HepG2 (cell line): ENCODE measurements around the gene PARS2. TPM values are rescaled to one million over a fixed set of nuclear protein-coding genes. Genes with fewer than 3 reads are reported as not detected.

Source experiments
- ATAC-seq: fragments of 200-7000 bp; cut with Tn5 transposase; 3 replicates; pipeline ENCODE4 v1.9.1; 2020; ENCODE audit warnings: mild to moderate bottlenecking, moderate library complexity
- BruUV-seq: library from RNA; stranded (reverse); fragments of 400-500 nt; replicated peaks from 2 replicates; lab custom pipeline; 2021; lab: Mats Ljungman, UMichigan
- CTCF ChIA-PET: fragments of 300-600 bp; formaldehyde crosslinking; extraction: SDS; loops from one replicate; lab custom pipeline; 2021; ENCODE audit warnings: low total read pairs, inconsistent platforms, low intra/inter-chr PET ratio; lab: Yijun Ruan, JAX
- POLR2A ChIA-PET: fragments of 350-600 bp; sonication (Branson Sonifier 250); formaldehyde crosslinking; loops from one replicate; lab custom pipeline; 2020; ENCODE audit warnings: antibody characterized with exemption, inconsistent platforms; lab: Yijun Ruan, JAX
- DNase-seq: peaks from one replicate; pipeline ENCODE4 v3.0.0-alpha.2; 2015; ENCODE audit warnings: low spot score
- FAIRE-seq: peaks from 3 replicates; lab custom pipeline; 2011; peaks lifted over from hg19 to GRCh38; lab: Jason Lieb, UNC
- H2AFZ ChIP-seq: one replicate; pipeline ENCODE4 v1.6.1; 2011; ENCODE audit warnings: low read length, inconsistent platforms
- H3K27ac ChIP-seq: fragments of 300-600 bp; 3 replicates; pipeline ENCODE4 v1.8.0; 2011; ENCODE audit warnings: mixed run types, mild to moderate bottlenecking, mixed read lengths, low read length, inconsistent platforms; ENCODE audit not compliant: insufficient read depth; ENCODE audit errors: extremely low read length
- H3K27me3 ChIP-seq, 2 experiments: fragments of 200-600 bp in 1 of 2; 2 replicates in 1 of 2; 3 replicates in 1 of 2; pipeline versions ENCODE4 v1.6.0 to v1.8.0; 2011; ENCODE audit warnings: low read length in 2 of 2, mild to moderate bottlenecking in 2 of 2, moderate library complexity in 2 of 2, inconsistent platforms in 1 of 2; ENCODE audit not compliant: insufficient read depth in 2 of 2, control insufficient read depth in 1 of 2
- H3K36me3 ChIP-seq, 2 experiments: fragments of 200-600 bp in 1 of 2; replicated peaks in 1 of 2; 2 replicates in 1 of 2; 3 replicates in 1 of 2; pipeline versions ENCODE4 v1.5.1 to v1.8.0; 2011; ENCODE audit warnings: low read length in 2 of 2, inconsistent platforms in 1 of 2; ENCODE audit not compliant: insufficient read depth in 2 of 2, control insufficient read depth in 1 of 2
- H3K4me1 ChIP-seq: 2 replicates; pipeline ENCODE4 v1.5.1; 2012; ENCODE audit warnings: low read length, inconsistent platforms; ENCODE audit not compliant: insufficient read depth
- H3K4me2 ChIP-seq: 2 replicates; pipeline ENCODE4 v1.6.0; 2011; ENCODE audit warnings: low read depth, low read length, inconsistent platforms
- H3K4me3 ChIP-seq, 3 experiments: fragments of 200-600 bp in 1 of 3; sonication (generic), shearing (Covaris generic) in 1 of 3; replicated peaks in 1 of 3; 2 replicates each; pipeline ENCODE4 v1.5.1; 2011 to 2016; ENCODE audit warnings: low read length in 3 of 3, inconsistent platforms in 2 of 3, low read depth in 2 of 3, mild to moderate bottlenecking in 2 of 3, control low read depth in 1 of 3, mixed read lengths in 1 of 3; ENCODE audit not compliant: insufficient read depth in 1 of 3
- H3K79me2 ChIP-seq: one replicate; pipeline ENCODE4 v1.6.1; 2011; ENCODE audit warnings: low read length, inconsistent platforms; ENCODE audit not compliant: insufficient read depth
- H3K9ac ChIP-seq: 2 replicates; pipeline ENCODE4 v1.6.0; 2011; ENCODE audit warnings: mild to moderate bottlenecking, low read depth, low read length, inconsistent platforms; ENCODE audit not compliant: insufficient read depth
- H3K9me3 ChIP-seq: 2 replicates; pipeline ENCODE4 v1.5.1; 2012; ENCODE audit warnings: mild to moderate bottlenecking, low read length
- H4K20me1 ChIP-seq: 2 replicates; pipeline ENCODE4 v1.6.0; 2011; ENCODE audit warnings: inconsistent platforms, mild to moderate bottlenecking, low read length, moderate library complexity; ENCODE audit not compliant: insufficient read depth
- ARNTL ChIP-seq: sonication (generic); formaldehyde crosslinking; IDR thresholded peaks from 2 replicates; pipeline ENCODE4 v1.4.0; 2020; ENCODE audit warnings: mild to moderate bottlenecking, missing genetic modification reagents
- CENPX ChIP-seq: sonication (generic); formaldehyde crosslinking; IDR thresholded peaks from 2 replicates; pipeline ENCODE4 v1.9.0; 2021; ENCODE audit warnings: mild to moderate bottlenecking, missing genetic modification reagents, moderate library complexity
- GFI1 ChIP-seq: sonication (generic); formaldehyde crosslinking; IDR thresholded peaks from 2 replicates; pipeline ENCODE4 v1.5.0; 2020; ENCODE audit warnings: missing genetic modification reagents, mild to moderate bottlenecking, borderline replicate concordance
- HCFC1 ChIP-seq: fragments of 150-350 bp; IDR thresholded peaks from 2 replicates; pipeline ENCODE4 v1.6.1; 2014; ENCODE audit warnings: low read depth, low read length
- HDAC6 ChIP-seq: fragments of 200-600 bp; sonication (generic); IDR thresholded peaks from 2 replicates; pipeline ENCODE4 v1.7.0; 2017; ENCODE audit warnings: mild to moderate bottlenecking, antibody characterized with exemption, low read length, low read depth
- HMG20A ChIP-seq: IDR thresholded peaks from 2 replicates; pipeline ENCODE4 v1.6.1; 2016; ENCODE audit warnings: borderline replicate concordance
- KDM2A ChIP-seq: sonication (generic); formaldehyde crosslinking; IDR thresholded peaks from 2 replicates; pipeline ENCODE4 v1.4.0; 2020; ENCODE audit warnings: low read depth, missing genetic modification reagents, borderline replicate concordance
- MIER3 ChIP-seq: IDR thresholded peaks from 2 replicates; pipeline ENCODE4 v1.6.1; 2016; ENCODE audit warnings: missing compliant biosample characterization, borderline replicate concordance
- NR2F1 ChIP-seq, 2 experiments: fragments of 450-650 bp in 1 of 2; formaldehyde crosslinking in 1 of 2; IDR thresholded peaks; 2 replicates each; pipeline versions ENCODE4 v1.5.0 to v1.6.1; 2016 to 2020; ENCODE audit warnings: mild to moderate bottlenecking in 1 of 2, missing compliant biosample characterization in 1 of 2, missing genetic modification reagents in 1 of 2, moderate library complexity in 1 of 2
- SMC3 ChIP-seq: IDR thresholded peaks from 2 replicates; pipeline ENCODE4 v1.6.1; 2011; ENCODE audit warnings: low read length, improper control_type of control experiment
- TP53 ChIP-seq: sonication (generic); formaldehyde crosslinking; conservative IDR thresholded peaks from 2 replicates; pipeline ENCODE4 v1.4.0; 2020; ENCODE audit warnings: missing genetic modification reagents
- ZFP36L1 ChIP-seq: sonication (generic); formaldehyde crosslinking; IDR thresholded peaks from 2 replicates; pipeline ENCODE4 v1.8.0; 2022; ENCODE audit warnings: mild to moderate bottlenecking, missing genetic modification reagents, moderate library complexity
- ZNF605 ChIP-seq: sonication (generic); formaldehyde crosslinking; IDR thresholded peaks from 2 replicates; pipeline ENCODE4 v1.8.0; 2022; ENCODE audit warnings: mild to moderate bottlenecking, missing genetic modification reagents
- ZNF75D ChIP-seq: sonication (generic); formaldehyde crosslinking; IDR thresholded peaks from 2 replicates; pipeline ENCODE4 v1.8.1; 2023; ENCODE audit warnings: missing genetic modification reagents, mild to moderate bottlenecking, borderline replicate concordance
- ZSCAN25 ChIP-seq: sonication (generic); formaldehyde crosslinking; IDR thresholded peaks from 2 replicates; pipeline ENCODE4 v1.8.0; 2022; ENCODE audit warnings: mild to moderate bottlenecking, missing genetic modification reagents
- WGBS: methylation state at CpG from one replicate; pipeline ENCODE4 v1.1.6; 2017; ENCODE audit warnings: low lambda C conversion rate; 5-methylcytosine and 5-hydroxymethylcytosine counted together
- in situ Hi-C: cut with HindIII; loops from 2 replicates; pipeline ENCODE4 v1.10.0; 2017; ENCODE audit warnings: low pct_unique_long_range_greater_than_20kb; ENCODE audit not compliant: extremely low pct_ligation_motif_present
- intact Hi-C: fragments of 100-400 bp; cut with micrococcal nuclease; formaldehyde crosslinking; loops from one replicate; pipeline ENCODE4 v1.10.0; 2022; ENCODE audit not compliant: unreplicated experiment
- polyA plus RNA-seq, 8 experiments: library from polyadenylated mRNA; depleted of rRNA in 3 of 8; stranded (reverse) in 7 of 8; unstranded in 1 of 8; fragments of >200 nt; fragmentation: Illumina TruSeq in 4 of 8; extraction: Trizol in 4 of 8; gene quantifications; 2 replicates each; pipeline versions ENCODE4 v1.2.1 to v1.2.3, GENCODE V29; 2011 to 2016; ENCODE audit warnings: low read depth in 4 of 8, missing spikeins in 1 of 8, mixed read lengths in 1 of 8; ENCODE audit not compliant: insufficient read depth in 1 of 8
- total RNA-seq, 5 experiments: library from RNA; depleted of rRNA; stranded (reverse); fragments of >200 nt; fragmentation: Illumina TruSeq; extraction: Trizol; gene quantifications; 2 replicates each; pipeline ENCODE4 v1.2.3, GENCODE V29; 2016; ENCODE audit warnings: low read depth in 1 of 5

PARS2 gene
- total and polyA plus RNA-seq, 2 of the 13 experiments (the other 11 are each of a cell fraction or from before 2014, with no cell fraction given), result 2.4 to 4.6 TPM

- Histone ChIP-seq H3K4me2 (no peak overlapping the region), H3K4me3 (no peak overlapping the region), H3K9me3 (no peaks in the 10 kb centered on the region), H3K9ac (no peak overlapping the region), H2AFZ (no peak overlapping the region), H3K27ac (no peak overlapping the region), H3K36me3 (peaks cover 1 to 19% of the 10 kb centered on the region in 2 experiments; a peak in 2 of 5 replicates), H3K79me2 (peaks cover 11% of the 10 kb centered on the region), H4K20me1 (no peaks in the 10 kb centered on the region), H3K27me3 (no peaks in the 10 kb centered on the region), H3K4me1 (peaks cover 13% of the 10 kb centered on the region)
- ATAC-seq (no peak), DNase-seq (no peak), FAIRE-seq (no peak)
- ChIA-PET CTCF (no interaction called here), POLR2A (no interaction called here)
- no TSS peak for BruUV-seq
- intact Hi-C loops (no loop called here), in situ Hi-C loops (no loop called here)
- TF ChIP-seq ZNF75D (no peak), NR2F1 (CRISPR knock-in tag; IDR thresholded peaks at IDR 0.05) (no peak)
- 97% methylated on average over 17 of the region's 20 CpGs for whole genome bisulfite sequencing
These were observed 5.5 kb downstream of the PARS2 start for GRCh38 chr1:54758678-54759348.

GRCh38 chr1:54757833-54758232, 6.5 kb downstream of the PARS2 start:
- peaks cover 1 to 19% of the 10 kb centered on the region in 2 experiments; a peak in 2 of 5 replicates for H3K36me3 ChIP-seq
- WGBS, result 100% methylated on average over 3 of the region's 9 CpGs
- peaks cover 5% of the 10 kb centered on the region for H3K4me1 ChIP-seq
- no TSS peak for BruUV-seq
- no peaks in the 10 kb centered on the region for H4K20me1 ChIP-seq
- FAIRE-seq (no peak), ATAC-seq (no peak), DNase-seq (no peak)
- intact Hi-C loops (no loop called here), in situ Hi-C loops (no loop called here)
- TF ChIP-seq KDM2A (no peak), HCFC1 (no peak), MIER3 (no peak), HMG20A (CRISPR knock-in tag) (no peak), ZNF605 (CRISPR knock-in tag) (no peak), ZFP36L1 (no peak), SMC3 (no peak), ZSCAN25 (CRISPR knock-in tag) (no peak), GFI1 (CRISPR knock-in tag) (no peak), CENPX (CRISPR knock-in tag) (no peak), HDAC6 (no peak), TP53 (CRISPR knock-in tag) (no peak), ARNTL (CRISPR knock-in tag) (no peak)
- ChIA-PET CTCF (no interaction called here), POLR2A (no interaction called here)
- no peaks in the 10 kb centered on the region for H3K9me3 ChIP-seq
- no peak overlapping the region for H3K27ac ChIP-seq
- H3K79me2 ChIP-seq, result peaks cover 2% of the 10 kb centered on the region
- no peak overlapping the region for H3K4me3 ChIP-seq
- H3K9ac ChIP-seq, result no peak overlapping the region
- no peak overlapping the region for H3K4me2 ChIP-seq
- no peak overlapping the region for H2AFZ ChIP-seq
- H3K27me3 ChIP-seq, result no peaks in the 10 kb centered on the region
